K562 (cell line): Measurements from ENCODE around the gene NFS1. TPM values are rescaled to one million over a fixed set of nuclear protein-coding genes. Genes with fewer than 3 reads are reported as not detected.

ENCODE experiments used
- ATAC-seq: fragments of 200-7000 bp; cut with Tn5 transposase; 3 replicates; pipeline ENCODE4 v1.9.1; 2020; ENCODE audit warnings: moderate library complexity
- BruUV-seq: library from RNA; stranded (reverse); fragments of 400-500 nt; replicated peaks from 2 replicates; lab custom pipeline; 2021; lab: Mats Ljungman, UMichigan
- CTCF ChIA-PET: fragments of 300-600 bp; formaldehyde crosslinking; extraction: SDS; loops from one replicate; lab custom pipeline; 2021; ENCODE audit warnings: low intra/inter-chr PET ratio; lab: Yijun Ruan, JAX
- POLR2A ChIA-PET: fragments of 300-600, 350-650 bp; sonication (Branson Sonifier 250); formaldehyde crosslinking; extraction: SDS; loops from one replicate; lab custom pipeline; 2021; ENCODE audit warnings: antibody characterized with exemption, inconsistent platforms; lab: Yijun Ruan, JAX
- DNase-seq, 4 experiments: peaks; one replicate each; pipeline versions ENCODE4 v3.0.0 to v3.0.0-alpha.2; 2011 to 2018; ENCODE audit warnings: low spot score in 3 of 4, mixed read lengths in 3 of 4; ENCODE audit errors: extremely low read depth in 1 of 4
- FAIRE-seq: peaks from 2 replicates; lab custom pipeline; 2011; peaks lifted over from hg19 to GRCh38; lab: Jason Lieb, UNC
- H2AFZ ChIP-seq: 2 replicates; pipeline ENCODE4 v1.6.0; 2011; ENCODE audit warnings: low read depth, low read length, control low read depth, inconsistent platforms
- H3K27ac ChIP-seq: fragments of 200-600 bp; 3 replicates; pipeline ENCODE4 v1.8.0; 2011; ENCODE audit warnings: low read depth, mild to moderate bottlenecking, control low read depth, inconsistent platforms, low read length, moderate library complexity, mixed read lengths; ENCODE audit errors: extremely low read depth
- H3K27me3 ChIP-seq, 2 experiments: fragments of 300-600 bp in 1 of 2; 2 replicates in 1 of 2; 3 replicates in 1 of 2; pipeline versions ENCODE4 v1.6.0 to v1.8.0; 2011; ENCODE audit warnings: inconsistent platforms in 2 of 2, low read length in 2 of 2, mild to moderate bottlenecking in 1 of 2, mixed read lengths in 1 of 2, moderate library complexity in 1 of 2; ENCODE audit not compliant: control insufficient read depth in 2 of 2, insufficient read depth in 2 of 2
- H3K36me3 ChIP-seq: fragments of 300-600 bp; 3 replicates; pipeline ENCODE4 v1.8.0; 2011; ENCODE audit warnings: mild to moderate bottlenecking, low read length, inconsistent platforms; ENCODE audit not compliant: control insufficient read depth, insufficient read depth
- H3K4me1 ChIP-seq, 2 experiments: fragments of 200-600 bp in 1 of 2; replicated peaks in 1 of 2; 2 replicates in 1 of 2; 3 replicates in 1 of 2; pipeline versions ENCODE4 v1.5.1 to v1.8.0; 2011; ENCODE audit warnings: inconsistent platforms in 2 of 2, low read length in 2 of 2, mild to moderate bottlenecking in 1 of 2, mixed read lengths in 1 of 2, moderate library complexity in 1 of 2; ENCODE audit not compliant: control insufficient read depth in 2 of 2, insufficient read depth in 2 of 2
- H3K4me2 ChIP-seq: 2 replicates; pipeline ENCODE4 v1.6.1; 2011; ENCODE audit warnings: low read length, control low read depth, inconsistent platforms, mixed read lengths; ENCODE audit not compliant: insufficient read depth
- H3K4me3 ChIP-seq: fragments of 200-600 bp; sonication (generic), shearing (Covaris generic); 2 replicates; pipeline ENCODE4 v1.5.1; 2016; ENCODE audit warnings: control low read depth, inconsistent platforms
- H3K79me2 ChIP-seq: fragments of 200-600 bp; 3 replicates; pipeline ENCODE4 v1.8.0; 2011; ENCODE audit warnings: low read length, inconsistent platforms; ENCODE audit not compliant: control insufficient read depth, insufficient read depth
- H3K9ac ChIP-seq, 2 experiments: 2 replicates each; pipeline versions ENCODE4 v1.6.0 to v1.6.1; 2011; ENCODE audit warnings: low read depth in 2 of 2, low read length in 2 of 2, control low read depth in 1 of 2, inconsistent platforms in 1 of 2, mild to moderate bottlenecking in 1 of 2, mixed read lengths in 1 of 2; ENCODE audit not compliant: insufficient read depth in 1 of 2
- H3K9me1 ChIP-seq: one replicate; pipeline ENCODE4 v1.6.0; 2011; ENCODE audit warnings: inconsistent platforms, mild to moderate bottlenecking, low read length, moderate library complexity; ENCODE audit not compliant: control insufficient read depth, insufficient read depth
- H3K9me3 ChIP-seq: replicated peaks from 2 replicates; pipeline ENCODE4 v1.5.1; 2011; ENCODE audit warnings: low read depth, low read length, inconsistent platforms; ENCODE audit not compliant: control insufficient read depth, insufficient read depth
- H4K20me1 ChIP-seq: replicated peaks from 2 replicates; pipeline ENCODE4 v1.6.1; 2011; ENCODE audit warnings: low read length, inconsistent platforms, mixed read lengths; ENCODE audit not compliant: control insufficient read depth, insufficient read depth
- BRF2 ChIP-seq: IDR thresholded peaks from 3 replicates; pipeline ENCODE4 v1.6.1; 2011; ENCODE audit warnings: borderline replicate concordance, mild to moderate bottlenecking; ENCODE audit not compliant: insufficient read length, insufficient read depth
- CHD2 ChIP-seq: IDR thresholded peaks from 2 replicates; pipeline ENCODE4 v1.6.1; 2011; ENCODE audit warnings: low read depth, low read length
- E4F1 ChIP-seq: fragments of 250-450 bp; sonication (Bioruptor Pico); IDR thresholded peaks from 2 replicates; pipeline ENCODE4 v1.5.0; 2021; ENCODE audit warnings: mild to moderate bottlenecking, borderline replicate concordance
- HES1 ChIP-seq: fragments of 450-650 bp; IDR thresholded peaks from 2 replicates; pipeline ENCODE4 v1.6.1; 2016; ENCODE audit warnings: low read depth, mild to moderate bottlenecking, moderate library complexity
- POLR2G ChIP-seq: fragments of 200-400 bp; formaldehyde crosslinking; IDR thresholded peaks from 2 replicates; pipeline ENCODE4 v1.6.1; 2017; ENCODE audit warnings: low read depth, mild to moderate bottlenecking, antibody characterized with exemption, low read length, moderate library complexity
- RBFOX2 ChIP-seq: fragments of 200-400 bp; formaldehyde crosslinking; IDR thresholded peaks from 2 replicates; pipeline ENCODE4 v1.6.1; 2017; ENCODE audit warnings: low read depth, mild to moderate bottlenecking, low read length, moderate library complexity
- RBM22 ChIP-seq: fragments of 200-400 bp; formaldehyde crosslinking; IDR thresholded peaks from 2 replicates; pipeline ENCODE4 v1.6.1; 2018; ENCODE audit warnings: low read length, low read depth; ENCODE audit not compliant: poor library complexity, severe bottlenecking
- ZNF140 ChIP-seq: fragments of 250-450 bp; sonication (Bioruptor Pico); IDR thresholded peaks from 2 replicates; pipeline ENCODE4 v1.8.0; 2021; ENCODE audit warnings: moderate library complexity, mild to moderate bottlenecking, inconsistent platforms
- WGBS: fragments of 100-300 bp; shearing (Covaris generic); methylation state at CpG from one replicate; pipeline ENCODE4 v1.1.6; 2016; ENCODE audit warnings: low coverage, mixed read lengths; ENCODE audit not compliant: insufficient coverage; ENCODE audit errors: missing lambda C conversion rate; 5-methylcytosine and 5-hydroxymethylcytosine counted together
- in situ Hi-C: fragments of 300-500 bp; cut with MboI; formaldehyde crosslinking; loops from 4 replicates; pipeline ENCODE4 v1.15.0; 2018; ENCODE audit warnings: inconsistent platforms, mixed read lengths
- intact Hi-C: fragments of 100-400 bp; cut with micrococcal nuclease; formaldehyde crosslinking; loops from 2 replicates; pipeline ENCODE4 v1.14.2; 2022
- polyA plus RNA-seq, 8 experiments: library from polyadenylated mRNA; depleted of rRNA in 4 of 8; stranded (reverse) in 5 of 8; unstranded in 3 of 8; fragments of >200 nt; fragmentation: Nextera tagmentation in 2 of 8; fragmentation: Illumina TruSeq in 1 of 8; extraction: Ambion mirVana in 2 of 8; extraction: Trizol in 1 of 8; gene quantifications; 2 replicates each; pipeline versions ENCODE4 v1.2.1 to v1.2.3, GENCODE V29; 2011 to 2014; ENCODE audit warnings: inconsistent platforms in 1 of 8, missing spikeins in 1 of 8
- total RNA-seq, 7 experiments: library from RNA; depleted of rRNA in 6 of 7; stranded (reverse); fragments of >200 nt in 6 of 7; fragmentation: Illumina TruSeq in 2 of 7; extraction: Trizol in 2 of 7; gene quantifications; 2 replicates each; pipeline versions ENCODE4 v1.2.1 to v1.2.3, GENCODE V29; 2011 to 2021; ENCODE audit warnings: low replicate concordance in 1 of 7

The NFS1 gene
- total and polyA plus RNA-seq, 9 of the 15 experiments (the other 6 are each of a cell fraction or from before 2014, with no cell fraction given): 11.5 to 84.8 (median 47.1) TPM

GRCh38 chr20:35734777-35735649, 35.9 kb upstream of the NFS1 start:
- peaks cover 59% of the 10 kb centered on the region for H4K20me1 ChIP-seq
- 95% methylated on average over 4 of the region's 4 CpGs for WGBS

More at GRCh38 chr20:35734777-35735649, 35.9 kb upstream of the NFS1 start:
- FAIRE-seq: no peak
- H3K9ac ChIP-seq: no peak overlapping the region
- no TSS peak for BruUV-seq
- DNase-seq: no peak
- no peak for ATAC-seq
- no peaks in the 10 kb centered on the region for H3K27me3 ChIP-seq
- no peak overlapping the region for H3K4me3 ChIP-seq
- peaks cover 100% of the 10 kb centered on the region for H3K79me2 ChIP-seq
- peaks cover 100% of the 10 kb centered on the region for H3K36me3 ChIP-seq
- CTCF ChIA-PET: interaction anchor here (0.6 kb wide), 1 partner anchor 13 kb away, joined by 4 read pairs; no protein-coding TSS in a partner anchor
- POLR2A ChIA-PET: interaction anchor here (0.6 to 2.7 kb wide), 10 partner anchors 9 to 258 kb away, joined by 3 to 12 read pairs (median 4); partner anchors contain the start of gene PHF20
- no peaks in the 10 kb centered on the region for H3K9me1 ChIP-seq
- in situ Hi-C loops: no loop called here
- intact Hi-C loops: no loop called here
- H3K4me1 ChIP-seq: peaks cover 0 to 10% of the 10 kb centered on the region in 2 experiments; a peak in 2 of 5 replicates
- TF ChIP-seq POLR2G: 0 out of 2 replicates have a peak, but pooled peaks have one; percentile 19
- TF ChIP-seq ZNF140 (CRISPR knock-in tag): no peak
- TF ChIP-seq RBM22: peak; percentile 41
- TF ChIP-seq HES1: no peak
- peak; percentile 56 for TF ChIP-seq RBFOX2
- no peak for TF ChIP-seq CHD2
- TF ChIP-seq BRF2: no peak
- no peak for TF ChIP-seq E4F1
- H3K27ac ChIP-seq: no peak overlapping the region
- H3K4me2 ChIP-seq: no peak overlapping the region
- H3K9me3 ChIP-seq: no peaks in the 10 kb centered on the region
- no peak overlapping the region for H2AFZ ChIP-seq
